Stromal cell of bone marrow (primary cell): ENCODE data around the gene KREMEN2.

Source experiments
- DNase-seq: peaks from one replicate; pipeline ENCODE4 v3.0.0-alpha.2; 2012; ENCODE audit warnings: low read depth

KREMEN2 gene

GRCh38 chr16:2980227-2981176 lies 16.4 kb downstream of the KREMEN2 start, which contains the start of gene PKMYT1:
Gene PKMYT1 (minus strand): TSS chr16:2980446. CDS start chr16:2979657, 789 bp downstream.
- peak; percentile 72 for DNase-seq

DNA sequence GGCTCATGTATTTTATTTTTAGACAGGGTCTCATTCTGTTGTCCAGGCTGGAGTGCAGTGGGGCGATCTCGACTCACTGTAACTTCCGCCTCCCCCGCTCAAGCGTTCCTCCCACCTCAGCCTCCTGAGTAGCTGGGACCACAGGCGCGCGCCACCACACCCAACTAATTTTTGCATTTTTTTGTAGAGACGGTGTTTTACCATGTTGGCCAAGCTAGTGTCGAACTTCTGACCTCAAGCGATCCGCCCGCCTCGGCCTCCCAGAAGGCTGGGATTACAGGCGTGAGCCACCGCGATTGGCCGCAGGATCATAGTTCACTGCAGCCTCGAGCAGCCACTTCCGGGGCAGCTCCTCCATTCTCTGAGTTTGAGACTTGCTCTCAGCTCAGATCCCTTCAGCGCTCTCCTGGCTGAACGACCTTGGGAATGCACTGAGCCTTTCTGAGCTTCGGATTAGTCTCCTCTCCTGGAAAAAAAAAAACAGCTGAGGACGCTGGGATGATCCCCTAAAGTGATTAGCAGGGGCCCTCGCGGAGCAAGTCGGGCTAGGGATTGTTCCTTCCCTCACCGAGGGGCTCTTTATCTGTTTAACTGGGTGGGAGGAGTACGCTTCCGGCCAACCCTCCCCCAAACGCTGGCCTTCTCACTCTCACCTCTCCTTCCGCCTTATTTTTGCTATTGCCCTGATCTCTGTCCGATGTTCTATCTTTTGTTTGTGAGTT lies 17.3 kb downstream of the KREMEN2 start:
- no peak for DNase-seq

- DNase-seq, result no peak
Observed at GRCh38 chr16:2981899-2982250, 17.8 kb downstream of the KREMEN2 start.

DNA sequence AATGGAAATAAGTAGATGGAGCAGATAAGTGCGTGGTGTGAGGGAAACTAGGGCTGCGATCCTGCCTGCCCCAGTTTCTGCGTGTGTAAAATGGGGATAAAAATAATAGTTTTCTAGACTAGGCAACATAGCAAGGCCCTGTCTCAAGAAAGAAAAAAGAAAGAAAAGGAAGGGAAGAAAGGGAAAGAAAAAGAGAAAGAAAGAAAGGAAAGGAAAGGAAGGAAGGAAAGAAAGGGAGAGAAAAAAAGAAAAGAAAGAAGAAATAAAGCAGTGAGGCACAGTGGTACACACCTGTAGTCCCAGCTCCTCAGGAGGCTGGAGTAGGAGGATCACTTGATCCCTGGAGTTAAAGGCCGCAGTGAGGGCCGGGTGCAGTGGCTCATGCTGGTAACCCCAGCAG lies 18.3 kb downstream of the KREMEN2 start:
- DNase-seq, result no peak

DNA sequence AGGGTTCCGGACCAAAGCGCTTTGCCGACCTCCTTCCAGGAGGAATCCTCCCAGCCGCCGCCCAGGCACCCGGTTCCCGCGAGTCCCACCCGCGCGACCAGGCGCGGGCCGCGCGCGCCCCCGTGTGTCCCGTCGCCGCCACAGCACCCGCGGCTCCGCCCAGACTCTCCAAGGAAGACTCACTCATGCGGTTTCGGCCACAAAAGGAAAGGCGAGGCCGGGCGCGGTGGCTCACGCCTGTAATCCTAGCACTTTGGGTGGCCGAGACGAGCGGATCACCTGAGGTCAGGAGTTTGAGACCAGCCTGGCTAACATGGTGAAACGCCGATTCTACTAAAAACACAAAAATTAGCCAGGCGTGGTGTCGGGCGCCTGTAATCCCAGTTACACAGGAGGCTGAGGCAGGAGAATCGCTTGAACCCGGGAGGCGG lies 19.6 kb downstream of the KREMEN2 start:
- DNase-seq, result peak; percentile 65

DNA sequence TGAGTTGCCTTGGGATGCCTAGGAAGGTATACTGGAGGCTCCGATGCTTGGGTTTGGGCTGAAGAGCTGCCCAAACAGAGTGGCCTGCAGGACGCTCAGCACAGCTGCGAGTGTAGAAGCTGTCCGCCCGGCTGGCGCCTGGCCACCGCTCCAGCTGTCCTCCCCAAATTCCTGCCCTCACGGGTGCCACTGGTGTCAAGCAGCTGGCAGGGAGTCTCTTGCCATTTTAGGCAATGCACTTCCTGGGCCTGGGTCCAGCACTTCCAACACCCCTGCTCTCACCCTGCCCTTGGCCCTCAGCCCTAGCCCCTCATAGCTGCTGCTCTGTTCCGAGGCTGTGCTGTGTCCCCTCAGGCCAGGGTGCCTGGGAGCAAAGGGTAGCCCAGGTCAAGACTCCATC lies 21.4 kb downstream of the KREMEN2 start:
- DNase-seq, result no peak

GRCh38 chr16:2985893-2986355 lies 21.8 kb downstream of the KREMEN2 start:
- DNase-seq, result no peak

- DNase-seq, result no peak
Observed at GRCh38 chr16:2986623-2987188, 22.6 kb downstream of the KREMEN2 start.

GRCh38 chr16:2987286-2987685 lies 23.2 kb downstream of the KREMEN2 start:
- DNase-seq, result no peak

- no peak for DNase-seq
Observed at GRCh38 chr16:2987833-2988232, 23.8 kb downstream of the KREMEN2 start.

GRCh38 chr16:2988590-2989099 lies 24.6 kb downstream of the KREMEN2 start:
- no peak for DNase-seq

DNA sequence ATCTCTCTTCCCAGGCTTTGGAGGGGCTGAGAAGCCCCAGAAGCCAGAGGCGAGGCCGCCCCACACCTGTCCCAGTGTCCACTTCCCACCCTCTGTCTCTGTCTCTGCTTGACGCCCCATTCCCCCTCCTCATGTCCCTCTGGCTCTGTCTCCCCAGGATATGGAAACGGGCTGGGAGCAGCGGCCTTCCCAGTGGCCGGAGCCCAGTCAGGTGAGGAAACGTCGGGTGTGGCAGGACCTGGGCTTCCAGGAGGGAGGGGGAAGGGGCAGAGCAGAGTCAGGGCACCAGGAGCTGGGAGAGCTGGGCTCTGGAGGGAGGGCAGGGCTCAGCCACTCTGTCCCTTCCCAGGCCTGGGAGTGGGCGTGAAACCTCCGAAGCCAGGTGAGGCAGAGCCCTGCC lies 26.8 kb downstream of the KREMEN2 start:
- no peak for DNase-seq

- no peak for DNase-seq
Observed at GRCh38 chr16:2991566-2992261, 27.6 kb downstream of the KREMEN2 start.

DNA sequence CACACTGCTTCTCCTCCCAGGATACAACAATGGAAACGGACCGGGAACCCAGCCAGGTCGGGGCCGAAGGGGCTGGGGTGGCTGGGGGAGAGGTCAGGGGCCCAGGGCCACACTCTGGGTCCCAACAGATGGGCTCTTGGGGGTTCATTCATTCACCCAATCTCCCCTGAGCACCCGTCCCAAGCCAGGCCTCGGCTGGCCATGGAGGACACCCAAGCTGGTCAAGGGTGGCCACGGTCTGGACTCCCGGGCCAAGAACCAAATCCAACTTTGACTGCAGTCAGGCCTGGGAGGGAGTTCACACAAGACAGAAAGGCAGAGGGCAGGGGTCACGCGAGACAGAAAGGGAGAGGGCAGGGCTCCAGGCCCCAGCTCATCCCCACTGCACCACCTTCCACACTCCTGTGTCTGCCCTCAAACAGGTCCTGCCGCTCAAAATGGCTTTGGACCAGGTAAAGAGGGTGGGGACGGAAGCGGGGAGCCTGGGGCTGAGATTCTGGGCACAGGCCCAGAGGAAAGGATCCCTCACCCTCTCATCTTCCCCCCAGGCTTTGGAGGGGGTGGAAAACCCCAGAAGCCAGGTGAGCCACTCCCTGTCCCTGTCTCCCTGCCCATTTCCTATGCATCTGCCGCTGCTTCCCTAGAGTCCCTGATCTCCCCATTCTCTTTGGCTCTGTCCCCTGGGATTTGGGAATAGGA lies 28.5 kb downstream of the KREMEN2 start:
- no peak for DNase-seq

DNA sequence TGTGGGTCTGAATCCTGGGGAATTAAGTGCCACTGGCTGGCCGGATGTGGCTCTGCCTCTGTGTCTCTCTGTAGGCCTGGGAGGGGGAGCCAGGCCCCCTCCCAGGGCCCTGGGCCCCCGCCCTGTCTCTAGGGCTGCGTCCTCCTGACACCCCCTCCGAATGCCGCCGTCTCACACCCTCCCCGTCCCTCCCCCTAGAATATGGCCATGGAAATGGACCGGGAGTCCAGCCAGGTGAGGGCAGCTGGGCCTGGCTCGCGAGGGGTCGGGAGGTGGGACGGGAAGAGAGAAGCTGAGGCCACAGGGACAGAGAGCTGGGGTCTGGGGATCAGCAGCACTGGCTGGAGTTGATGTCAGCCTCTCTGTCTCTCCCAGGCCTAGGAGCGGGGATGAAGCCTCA lies 32.2 kb downstream of the KREMEN2 start:
- no peak for DNase-seq

DNA sequence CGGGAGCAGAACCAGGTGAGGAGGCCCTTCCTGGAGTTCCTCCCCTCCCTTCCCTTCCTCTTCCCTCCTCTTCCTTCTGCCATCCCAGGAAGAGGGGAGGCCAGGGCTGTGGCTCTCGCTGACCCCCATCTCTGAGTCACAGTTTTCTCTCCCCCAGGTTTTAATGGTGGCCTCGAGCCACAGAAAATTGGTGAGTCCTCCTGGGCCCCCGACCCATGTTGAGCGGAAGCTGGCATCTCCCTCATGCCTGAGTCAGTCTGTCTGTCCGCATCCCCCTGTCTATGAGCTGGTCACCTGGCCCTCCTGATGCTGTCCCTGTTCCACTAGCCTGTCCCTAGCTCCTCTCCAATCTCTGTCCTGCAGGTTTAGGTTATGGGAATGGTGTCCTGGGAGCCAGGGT lies 35.9 kb downstream of the KREMEN2 start:
- no peak for DNase-seq

- no peak for DNase-seq
Observed at GRCh38 chr16:3000540-3000939, 36.5 kb downstream of the KREMEN2 start.

DNA sequence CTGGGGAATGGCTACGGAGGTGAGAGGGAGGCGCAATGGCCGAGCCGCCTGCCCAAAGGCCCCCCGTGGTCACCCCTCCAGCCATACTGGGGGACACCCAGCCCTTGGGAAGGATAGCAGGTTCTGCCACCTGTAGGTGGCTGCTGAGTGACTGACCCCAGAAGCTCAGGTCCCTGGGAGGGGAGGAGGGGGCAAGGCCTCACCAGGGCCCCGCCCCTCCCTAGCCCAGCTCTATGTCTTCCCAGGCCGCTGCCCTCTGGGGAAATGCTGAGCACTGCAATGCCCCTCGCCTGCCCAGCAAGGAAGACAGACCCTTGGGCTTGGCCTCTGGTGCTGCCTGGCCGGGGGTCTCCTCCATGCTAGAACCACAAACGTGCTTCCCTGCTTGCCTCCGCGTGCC lies 37.2 kb downstream of the KREMEN2 start:
- DNase-seq, result no peak

- peak; percentile 96 for DNase-seq
Observed at GRCh38 chr16:3003582-3004270, 39.7 kb downstream of the KREMEN2 start.

- DNase-seq, result no peak
Observed at GRCh38 chr16:3004319-3004718, 40.2 kb downstream of the KREMEN2 start.
